Pancreas (tissue), 10 donors: Measurements from ENCODE around the gene BRCA1. TPM values are rescaled to one million over a fixed set of nuclear protein-coding genes. Genes with fewer than 3 reads are reported as not detected.
"Not testable (repeated sequence)": the region's sequence is repeated elsewhere in the genome, so short reads cannot be mapped to it uniquely, and the experiment has no call there.

ENCODE experiments used
- ATAC-seq, 4 donors: fragments of 200-7000 bp; cut with Tn5 transposase; one replicate each; pipeline versions ENCODE4 v1.8.0 to v1.9.1; 2020; ENCODE audit warnings: mild to moderate bottlenecking in 4 of 4, moderate library complexity in 4 of 4
- DNase-seq, 6 donors: peaks; one replicate each; pipeline ENCODE4 v3.0.0-alpha.2; 2020
- FAIRE-seq: peaks from 2 replicates; lab custom pipeline; 2012; peaks lifted over from hg19 to GRCh38; lab: Jason Lieb, UNC
- H3K27ac ChIP-seq, 4 donors: fragments of 200-600 bp; sonication (generic); 1 replicate in 3 of 4; 2 replicates in 1 of 4; pipeline versions ENCODE4 v1.5.0 to v1.8.0; 2020
- H3K27me3 ChIP-seq, 4 donors: fragments of 200-600 bp; one replicate each; pipeline ENCODE4 v1.8.0; 2021
- H3K36me3 ChIP-seq, 3 donors: fragments of 200-600 bp; sonication (generic) in 1 of 3; one replicate each; pipeline versions ENCODE4 v1.5.0 to v1.8.0; 2020 to 2021
- H3K4me1 ChIP-seq, 3 donors: fragments of 200-600 bp; one replicate each; pipeline ENCODE4 v1.8.0; 2021
- H3K4me3 ChIP-seq, 4 donors: fragments of 200-600 bp; sonication (generic) in 2 of 4; one replicate each; pipeline versions ENCODE4 v1.5.0 to v1.8.0; 2020 to 2021
- H3K9me3 ChIP-seq, 4 donors: fragments of 200-600 bp; one replicate each; pipeline ENCODE4 v1.8.0; 2021
- WGBS, 2 donors: extraction: QIAGEN DNeasy Blood & Tissue Kit; methylation state at CpG; one replicate each; pipeline ENCODE4 v1.1.7; 2013; 5-methylcytosine and 5-hydroxymethylcytosine counted together
- intact Hi-C, 3 donors: fragments of 100-400 bp; cut with DNase I; formaldehyde crosslinking; loops; one replicate each; pipeline versions ENCODE4 v1.11.1 to v1.14.2; 2022
- polyA plus RNA-seq, 2 donors: library from polyadenylated mRNA; stranded (reverse); fragments of 200-250 nt; gene quantifications; one replicate each; pipeline ENCODE4 v1.2.3, GENCODE V29; 2013
- total RNA-seq, 6 donors: library from RNA; stranded (reverse); fragmentation: NEBNext Ultra II Directional in 4 of 6; extraction: Animal tissue kit (Norgen Biotek cat#: 25700) in 4 of 6; gene quantifications; one replicate each; pipeline versions ENCODE4 v1.2.1 to v1.2.4, GENCODE V29; 2021 to 2023
- TF ChIP-seq, protein P1 (sequence below), 4 donors: fragments of 200-600 bp; sonication (generic) in 3 of 4; IDR thresholded peaks; one replicate each; pipeline versions ENCODE4 v1.5.0 to v1.8.0; 2021; ENCODE audit warnings: antibody characterized with exemption in 4 of 4
- donor health status: healthy with polysubstance abuse.
- donor health status: DM: no; HTN: no; CAD: no; lungs with moderate emphysema.
- donor health status: DM: no; HTN: no; CAD: no.
- donor health status: control.
- donor health status: control.
- donor health status: Bipolar disorder and iron deficiency.
- donor health status: DM: yes; HTN: yes; CAD: no.
- donor health status: DM: no; HTN: no; CAD: no.
- donor health status: DM: no; HTN: no; CAD: no.
- donor health status: DM: yes; HTN: yes; CAD: no.

Gene BRCA1
- total and polyA plus RNA-seq, 8 donors, result 1.1 to 4.6 (median 2.4) TPM

DNA sequence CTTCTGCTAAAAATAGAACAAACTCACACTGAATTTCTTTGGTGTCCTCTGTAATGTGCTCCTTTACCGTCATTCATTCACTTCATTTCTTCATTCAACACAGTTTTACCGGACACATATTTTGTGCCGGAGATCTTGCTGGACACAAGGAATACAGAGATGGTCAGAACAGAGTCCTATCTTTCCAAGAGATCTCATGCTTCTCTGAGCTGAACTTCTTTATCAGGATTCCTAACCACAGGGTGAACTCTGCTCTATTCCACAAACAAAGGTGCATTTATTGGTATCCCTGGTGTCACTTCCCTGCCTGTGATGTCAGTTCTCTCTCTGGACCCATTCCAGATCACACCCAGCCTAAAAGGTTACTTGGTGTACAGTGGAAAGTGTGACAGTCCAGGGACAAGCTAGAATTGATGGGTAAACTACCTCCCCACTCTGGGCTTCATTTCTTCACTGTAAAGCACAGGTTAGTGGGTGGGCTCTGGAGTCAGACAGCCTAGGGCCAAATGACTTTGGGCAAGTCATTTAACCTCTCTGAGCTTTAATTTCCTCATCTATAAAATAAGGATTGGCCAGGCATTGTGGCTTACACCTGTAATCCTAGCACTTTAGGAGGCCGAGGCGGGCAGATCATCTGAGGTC is 114.4 kb downstream of the BRCA1 start:
- WGBS, 2 donors, result 71 to 74% methylated on average over 5 of the region's 5 CpGs

DNA sequence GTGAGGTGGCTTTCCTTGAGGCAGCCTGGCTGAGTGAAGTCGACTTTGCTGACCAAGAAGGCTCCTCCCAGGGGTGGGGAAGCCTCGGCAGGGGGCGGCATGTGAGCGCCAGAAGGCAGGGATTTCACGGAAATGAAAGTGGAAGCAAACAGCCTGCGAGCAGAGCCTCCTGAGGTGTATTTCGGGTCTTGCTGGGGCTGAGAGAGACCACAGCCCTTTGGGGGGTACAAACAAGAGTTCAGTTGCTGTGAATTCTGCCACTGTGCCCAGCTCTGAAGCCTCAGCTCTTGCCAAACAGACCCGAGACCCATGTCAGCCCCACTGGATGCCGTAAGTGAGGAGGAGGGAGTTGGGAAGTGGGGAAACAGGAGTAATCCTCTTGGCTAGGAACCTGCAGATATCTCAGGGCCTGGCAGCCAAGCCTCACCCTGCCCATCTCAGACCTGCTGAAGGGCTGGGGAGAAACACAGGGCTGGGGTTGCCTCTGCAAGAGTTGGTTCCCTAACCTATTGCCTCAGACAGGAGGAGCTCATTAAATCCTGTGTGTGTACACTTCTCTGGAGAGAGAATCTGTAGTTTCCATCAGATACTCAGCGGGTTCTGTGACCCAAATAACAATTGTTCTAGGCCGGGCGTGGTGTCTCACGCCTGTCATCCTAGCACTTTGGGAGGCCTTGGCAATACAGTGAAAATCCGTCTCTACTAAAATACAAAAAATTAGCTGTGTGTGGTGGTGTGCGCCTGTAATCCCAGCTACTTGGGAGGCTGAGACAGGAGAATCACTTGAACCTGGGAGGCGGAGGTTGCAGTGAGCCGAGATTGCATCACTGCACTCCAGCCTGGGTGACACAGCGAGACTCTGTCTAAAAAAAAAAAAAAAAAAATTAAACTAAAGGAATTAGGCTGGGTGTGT is 118.3 kb downstream of the BRCA1 start, which contains the start of gene IFI35:
Gene IFI35, plus strand, starts transcription at position 146 of the 913 bp plus-strand sequence. Its CDS starts 164 bp downstream, at position 310.
- Histone ChIP-seq H3K9me3 (no peaks in the 10 kb centered on the region), H3K4me3 (peak within 1 kb of the TSS; percentile 47 to 71 (median 58)), H3K27ac (peak within 1 kb of the TSS; percentile 83 to 96 (median 92)), H3K4me1 (peaks cover 0 to 9% (median 0%) of the 10 kb centered on the region in 3 donors), H3K36me3 (peaks cover 0 to 15% (median 14%) of the 10 kb centered on the region in 3 donors), H3K27me3 (no peaks in the 10 kb centered on the region)
- FAIRE-seq (no peak), DNase-seq (peak; percentile 79 to 92 (median 84)), ATAC-seq (peak; percentile 88 to 97 (median 94))
- 21% methylated on average over 18 of the region's 18 CpGs for WGBS, 2 donors
- intact Hi-C loops, result loop anchor here in 1 of 3 donors (10.0 kb wide), 1 partner anchor 208 kb away; the partner anchor contains the start of gene TMEM106A
- TF ChIP-seq, protein P1, sequence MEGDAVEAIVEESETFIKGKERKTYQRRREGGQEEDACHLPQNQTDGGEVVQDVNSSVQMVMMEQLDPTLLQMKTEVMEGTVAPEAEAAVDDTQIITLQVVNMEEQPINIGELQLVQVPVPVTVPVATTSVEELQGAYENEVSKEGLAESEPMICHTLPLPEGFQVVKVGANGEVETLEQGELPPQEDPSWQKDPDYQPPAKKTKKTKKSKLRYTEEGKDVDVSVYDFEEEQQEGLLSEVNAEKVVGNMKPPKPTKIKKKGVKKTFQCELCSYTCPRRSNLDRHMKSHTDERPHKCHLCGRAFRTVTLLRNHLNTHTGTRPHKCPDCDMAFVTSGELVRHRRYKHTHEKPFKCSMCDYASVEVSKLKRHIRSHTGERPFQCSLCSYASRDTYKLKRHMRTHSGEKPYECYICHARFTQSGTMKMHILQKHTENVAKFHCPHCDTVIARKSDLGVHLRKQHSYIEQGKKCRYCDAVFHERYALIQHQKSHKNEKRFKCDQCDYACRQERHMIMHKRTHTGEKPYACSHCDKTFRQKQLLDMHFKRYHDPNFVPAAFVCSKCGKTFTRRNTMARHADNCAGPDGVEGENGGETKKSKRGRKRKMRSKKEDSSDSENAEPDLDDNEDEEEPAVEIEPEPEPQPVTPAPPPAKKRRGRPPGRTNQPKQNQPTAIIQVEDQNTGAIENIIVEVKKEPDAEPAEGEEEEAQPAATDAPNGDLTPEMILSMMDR (IDR thresholded peaks at IDR 0.05), result peak in 2 of 4 donors; percentile 11 to 13

More for the DNA sequence above, 114.4 kb downstream of the BRCA1 start:
- no peak for FAIRE-seq
- TF ChIP-seq, protein P1 (IDR thresholded peaks at IDR 0.05), result no peak
- intact Hi-C loops, result no loop called here
- Histone ChIP-seq H3K36me3 (no peaks in the 10 kb centered on the region), H3K27me3 (no peaks in the 10 kb centered on the region), H3K27ac (peak overlapping the region in 2 of 4 donors; percentile 42 to 63), H3K4me1 (peaks cover 0 to 9% (median 0%) of the 10 kb centered on the region in 3 donors), H3K9me3 (no peaks in the 10 kb centered on the region), H3K4me3 (no peak overlapping the region)
- peak in 2 of 6 donors; percentile 34 to 41 for DNase-seq
- ATAC-seq, result peak in 3 of 4 donors; percentile 17 to 26 (median 25)

GRCh38 chr17:43003542-43004172 is 121.5 kb downstream of the BRCA1 start:
- no peaks in the 10 kb centered on the region for H3K9me3 ChIP-seq
- no peaks in the 10 kb centered on the region for H3K27me3 ChIP-seq
- no peak for ATAC-seq
- TF ChIP-seq, protein P1 (IDR thresholded peaks at IDR 0.05), result no peak
- H3K36me3 ChIP-seq, result peaks cover 0 to 35% (median 20%) of the 10 kb centered on the region in 3 donors
- WGBS, 2 donors, result 79 to 80% methylated on average over 5 of the region's 5 CpGs
- FAIRE-seq, result no peak
- H3K4me1 ChIP-seq, result peaks cover 5 to 22% (median 7%) of the 10 kb centered on the region in 3 donors
- intact Hi-C loops, result loop anchor here in 1 of 3 donors (10.0 kb wide), 1 partner anchor 211 kb away; the partner anchor contains the start of gene TMEM106A
- H3K4me3 ChIP-seq, result no peak overlapping the region
- H3K27ac ChIP-seq, result no peak overlapping the region
- peak in 2 of 6 donors; percentile 21 to 25 for DNase-seq

DNA sequence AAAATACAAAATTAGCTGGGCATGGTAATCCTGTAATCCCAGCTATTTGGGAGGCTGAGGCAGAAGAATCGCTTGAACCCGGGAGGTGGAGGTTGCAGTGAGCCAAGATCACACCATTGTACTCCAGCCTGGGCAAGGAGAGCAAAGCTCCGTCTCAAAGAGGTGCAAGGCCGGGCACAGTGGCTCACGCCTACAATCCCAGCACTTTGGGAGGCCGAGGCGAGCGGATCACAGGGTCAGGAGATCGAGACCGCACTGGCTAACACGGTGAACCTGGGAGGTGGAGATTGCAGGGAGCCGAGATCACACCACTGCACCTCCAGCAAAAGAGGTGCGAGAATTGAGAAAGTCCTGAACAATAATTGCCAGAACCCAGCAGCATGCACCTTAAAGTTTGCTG is 124.3 kb downstream of the BRCA1 start:
- not testable (repeated sequence) for H3K27me3 ChIP-seq, H3K9me3 ChIP-seq, H3K27ac ChIP-seq, FAIRE-seq, ATAC-seq, H3K4me3 ChIP-seq
- intact Hi-C loops, result loop anchor here in 1 of 3 donors (10.0 kb wide), 1 partner anchor 214 kb away; the partner anchor contains the start of gene TMEM106A
- peak in 2 of 6 donors; percentile 30 to 39 for DNase-seq
- WGBS, 2 donors, result 90 to 94% methylated on average over 13 of the region's 13 CpGs
- Histone ChIP-seq H3K36me3 (peaks cover 0 to 35% (median 20%) of the 10 kb centered on the region in 3 donors), H3K4me1 (peaks cover 11 to 18% (median 14%) of the 10 kb centered on the region in 3 donors)
